Smooth muscle cell (in vitro differentiated cells): Measurements from ENCODE around the gene CSGALNACT2. TPM values are rescaled to one million over a fixed set of nuclear protein-coding genes. Genes with fewer than 3 reads are reported as not detected.

Experiments used
- DNase-seq: peaks from one replicate; lab custom pipeline; 2025; ENCODE audit not compliant: unreplicated experiment; lab: John Stamatoyannopoulos, UW
- H2AFZ ChIP-seq: fragments of 200-600 bp; sonication (generic); 2 replicates; pipeline ENCODE4 v1.6.0; 2016; ENCODE audit warnings: antibody characterized with exemption, low read depth, mild to moderate bottlenecking
- H3F3A ChIP-seq: fragments of 200-600 bp; sonication (generic); 2 replicates; pipeline ENCODE4 v1.6.0; 2017; ENCODE audit warnings: antibody characterized with exemption, low read depth
- H3K27ac ChIP-seq: fragments of 200-600 bp; sonication (generic); 2 replicates; pipeline ENCODE4 v1.5.1; 2016; ENCODE audit warnings: low read depth, mild to moderate bottlenecking
- H3K27me3 ChIP-seq: fragments of 200-600 bp; sonication (generic); 2 replicates; pipeline ENCODE4 v1.6.1; 2016; ENCODE audit warnings: low read depth, mild to moderate bottlenecking
- H3K36me3 ChIP-seq: fragments of 200-600 bp; sonication (generic); 2 replicates; pipeline ENCODE4 v1.5.1; 2016; ENCODE audit warnings: low read depth
- H3K4me1 ChIP-seq: fragments of 200-600 bp; sonication (generic); 2 replicates; pipeline ENCODE4 v1.5.1; 2016; ENCODE audit warnings: low read depth
- H3K4me2 ChIP-seq: fragments of 200-600 bp; sonication (generic); 2 replicates; pipeline ENCODE4 v1.6.0; 2016; ENCODE audit warnings: mild to moderate bottlenecking
- H3K4me3 ChIP-seq: fragments of 200-600 bp; sonication (generic); 2 replicates; pipeline ENCODE4 v1.5.1; 2016; ENCODE audit warnings: mild to moderate bottlenecking
- H3K79me2 ChIP-seq: fragments of 200-600 bp; sonication (generic); 2 replicates; pipeline ENCODE4 v1.6.0; 2016; ENCODE audit warnings: low read depth, mild to moderate bottlenecking
- H3K9ac ChIP-seq: fragments of 200-600 bp; sonication (generic); 2 replicates; pipeline ENCODE4 v1.6.0; 2016; ENCODE audit warnings: low read depth
- H3K9me3 ChIP-seq: fragments of 200-600 bp; sonication (generic); replicated peaks from 2 replicates; pipeline ENCODE4 v1.5.1; 2016; ENCODE audit warnings: low read depth
- H4K20me1 ChIP-seq: fragments of 200-600 bp; sonication (generic); 2 replicates; pipeline ENCODE4 v1.6.0; 2016; ENCODE audit warnings: low read depth
- WGBS: methylation state at CpG from one replicate; pipeline ENCODE4 v1.1.7; 2016; ENCODE audit warnings: low lambda C conversion rate; 5-methylcytosine and 5-hydroxymethylcytosine counted together
- polyA plus RNA-seq: library from polyadenylated mRNA; unstranded; fragments of >200 nt; fragmentation: Nextera tagmentation; extraction: Ambion mirVana; gene quantifications from 2 replicates; pipeline ENCODE4 v1.2.1, GENCODE V29; 2016
- total RNA-seq: library from RNA; depleted of rRNA; stranded (reverse); fragments of >200 nt; gene quantifications from 2 replicates; pipeline ENCODE4 v1.2.3, GENCODE V29; 2014
- TF ChIP-seq, protein P1 (sequence below): fragments of 200-600 bp; sonication (generic); IDR thresholded peaks from 2 replicates; pipeline ENCODE4 v1.5.1; 2017; ENCODE audit warnings: borderline replicate concordance, mild to moderate bottlenecking, antibody characterized with exemption; ENCODE audit not compliant: insufficient read depth, poor library complexity, severe bottlenecking

Gene CSGALNACT2
- total and polyA plus RNA-seq, 2 experiments from 2014 or later = 35.6 to 40.4 TPM

DNA sequence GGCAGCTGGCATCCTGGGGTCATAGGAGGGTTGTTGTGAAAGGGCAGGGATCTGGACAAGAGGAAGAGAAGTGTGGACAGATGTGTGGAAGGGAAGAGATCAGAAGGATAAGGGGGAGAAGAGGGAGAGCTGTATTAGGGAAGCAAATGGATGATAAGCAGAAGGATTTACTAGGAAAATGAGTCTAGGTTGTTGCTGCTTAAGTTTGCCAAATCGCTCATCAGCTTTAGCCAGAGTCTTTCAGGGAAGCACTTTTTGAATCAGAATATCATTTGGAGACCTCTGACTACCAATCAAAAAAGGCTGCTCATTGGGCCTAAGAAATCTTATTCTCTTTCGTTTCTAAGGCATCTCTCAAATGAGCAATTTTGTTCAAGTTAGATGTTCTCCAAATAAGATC, 2.6 kb upstream of the CSGALNACT2 start:
- H3K4me1 ChIP-seq = peaks cover 16% of the 10 kb centered on the region
- no peak overlapping the region for H3K4me2 ChIP-seq
- H3K27me3 ChIP-seq = no peaks in the 10 kb centered on the region
- H3K79me2 ChIP-seq = peaks cover 36% of the 10 kb centered on the region
- no peak overlapping the region for H3K4me3 ChIP-seq
- no peak for DNase-seq
- H2AFZ ChIP-seq = no peak overlapping the region
- no peak overlapping the region for H3K9ac ChIP-seq
- H3F3A ChIP-seq = peaks cover 10% of the 10 kb centered on the region
- no peak overlapping the region for H3K27ac ChIP-seq
- TF ChIP-seq, protein P1, sequence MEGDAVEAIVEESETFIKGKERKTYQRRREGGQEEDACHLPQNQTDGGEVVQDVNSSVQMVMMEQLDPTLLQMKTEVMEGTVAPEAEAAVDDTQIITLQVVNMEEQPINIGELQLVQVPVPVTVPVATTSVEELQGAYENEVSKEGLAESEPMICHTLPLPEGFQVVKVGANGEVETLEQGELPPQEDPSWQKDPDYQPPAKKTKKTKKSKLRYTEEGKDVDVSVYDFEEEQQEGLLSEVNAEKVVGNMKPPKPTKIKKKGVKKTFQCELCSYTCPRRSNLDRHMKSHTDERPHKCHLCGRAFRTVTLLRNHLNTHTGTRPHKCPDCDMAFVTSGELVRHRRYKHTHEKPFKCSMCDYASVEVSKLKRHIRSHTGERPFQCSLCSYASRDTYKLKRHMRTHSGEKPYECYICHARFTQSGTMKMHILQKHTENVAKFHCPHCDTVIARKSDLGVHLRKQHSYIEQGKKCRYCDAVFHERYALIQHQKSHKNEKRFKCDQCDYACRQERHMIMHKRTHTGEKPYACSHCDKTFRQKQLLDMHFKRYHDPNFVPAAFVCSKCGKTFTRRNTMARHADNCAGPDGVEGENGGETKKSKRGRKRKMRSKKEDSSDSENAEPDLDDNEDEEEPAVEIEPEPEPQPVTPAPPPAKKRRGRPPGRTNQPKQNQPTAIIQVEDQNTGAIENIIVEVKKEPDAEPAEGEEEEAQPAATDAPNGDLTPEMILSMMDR = no peak
- no peaks in the 10 kb centered on the region for H3K36me3 ChIP-seq
- peaks cover 15% of the 10 kb centered on the region for H4K20me1 ChIP-seq
- no peaks in the 10 kb centered on the region for H3K9me3 ChIP-seq
- 87% methylated on average over 2 of the region's 2 CpGs for WGBS

- H3K27me3 ChIP-seq = no peaks in the 10 kb centered on the region
- no peak for DNase-seq
- WGBS = 98% methylated on average over 5 of the region's 5 CpGs
- peaks cover 23% of the 10 kb centered on the region for H4K20me1 ChIP-seq
- H2AFZ ChIP-seq = no peak overlapping the region
- H3K79me2 ChIP-seq = peaks cover 43% of the 10 kb centered on the region
- no peaks in the 10 kb centered on the region for H3K9me3 ChIP-seq
- H3F3A ChIP-seq = peaks cover 10% of the 10 kb centered on the region
- H3K9ac ChIP-seq = peak overlapping the region; percentile 98
- TF ChIP-seq, protein P1 = no peak
- no peaks in the 10 kb centered on the region for H3K36me3 ChIP-seq
- H3K4me1 ChIP-seq = peaks cover 16% of the 10 kb centered on the region
- H3K4me3 ChIP-seq = peak overlapping the region; percentile 99
- peak overlapping the region; percentile 99 for H3K4me2 ChIP-seq
- no peak overlapping the region for H3K27ac ChIP-seq
Observed at GRCh38 chr10:43136432-43136831, 1.8 kb upstream of the CSGALNACT2 start.

DNA sequence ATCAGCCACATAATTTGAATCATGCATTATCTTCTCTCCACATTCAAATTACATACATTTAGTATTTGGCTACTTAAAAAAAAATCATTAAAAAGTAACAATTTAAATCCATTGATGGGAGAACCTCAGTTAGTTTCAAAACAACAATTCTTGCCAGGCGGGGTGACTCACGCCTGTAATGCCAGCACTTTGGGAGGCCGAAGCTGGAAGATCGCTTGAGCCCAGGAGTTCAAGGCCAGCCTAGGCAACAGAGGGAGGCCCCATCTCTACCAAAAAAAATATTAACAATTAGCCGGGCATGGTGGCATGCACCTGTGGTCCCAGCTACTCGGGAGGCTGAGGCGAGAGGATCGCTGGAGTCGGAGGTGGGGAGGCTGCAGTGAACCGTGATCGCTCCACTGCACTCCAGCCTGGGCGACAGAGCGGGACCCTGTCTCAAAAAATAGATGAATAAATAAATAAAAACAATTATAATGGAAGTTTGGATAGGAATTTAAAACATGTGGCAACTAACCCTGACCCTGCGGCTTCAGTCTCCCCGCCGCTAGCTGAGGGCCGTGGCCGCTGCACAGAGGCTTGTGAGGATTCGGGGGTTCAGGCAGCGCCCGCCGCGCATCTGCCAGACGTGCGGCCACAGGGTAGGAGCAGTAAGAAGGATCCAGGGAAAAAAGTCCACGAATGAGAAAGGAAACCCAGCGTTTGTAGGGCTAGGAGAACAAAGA, 1.1 kb upstream of the CSGALNACT2 start:
- peaks cover 30% of the 10 kb centered on the region for H4K20me1 ChIP-seq
- peak overlapping the region; percentile 99 for H3K4me2 ChIP-seq
- peak overlapping the region; percentile 99 for H3K27ac ChIP-seq
- TF ChIP-seq, protein P1 = no peak
- peak overlapping the region; percentile 88 for H2AFZ ChIP-seq
- H3K27me3 ChIP-seq = no peaks in the 10 kb centered on the region
- H3K4me3 ChIP-seq = peak overlapping the region; percentile 99
- WGBS = 44% methylated on average over 27 of the region's 27 CpGs
- peak overlapping the region; percentile 98 for H3K9ac ChIP-seq
- peaks cover 10% of the 10 kb centered on the region for H3F3A ChIP-seq
- no peak for DNase-seq
- no peaks in the 10 kb centered on the region for H3K36me3 ChIP-seq
- no peaks in the 10 kb centered on the region for H3K9me3 ChIP-seq
- H3K79me2 ChIP-seq = peaks cover 51% of the 10 kb centered on the region
- peaks cover 16% of the 10 kb centered on the region for H3K4me1 ChIP-seq

DNA sequence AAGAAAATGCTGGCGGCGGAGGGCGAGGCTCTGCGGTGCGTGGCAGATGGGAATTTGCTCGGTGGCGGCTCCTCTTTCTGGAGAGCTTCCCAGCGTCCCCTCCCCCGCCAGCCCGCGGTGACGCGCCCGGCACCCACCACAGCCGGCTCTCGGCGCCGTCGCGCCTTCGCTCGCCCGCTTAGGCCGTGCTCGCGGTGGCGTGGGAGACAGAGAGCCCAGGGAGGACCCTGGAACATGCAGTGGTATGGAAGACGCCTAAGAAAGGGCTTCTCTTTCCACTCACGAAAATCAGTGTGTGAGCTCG, 576 bp upstream of the CSGALNACT2 start:
- TF ChIP-seq, protein P1 = no peak
- Histone ChIP-seq H3K9me3 (no peaks in the 10 kb centered on the region), H3K36me3 (no peaks in the 10 kb centered on the region), H4K20me1 (peaks cover 35% of the 10 kb centered on the region), H3K4me2 (peak overlapping the region; percentile 99), H3K4me3 (peak overlapping the region; percentile 99), H2AFZ (peak overlapping the region; percentile 88), H3K4me1 (peaks cover 16% of the 10 kb centered on the region), H3K27ac (peak overlapping the region; percentile 99), H3K9ac (peak overlapping the region; percentile 98), H3K79me2 (peaks cover 56% of the 10 kb centered on the region), H3K27me3 (no peaks in the 10 kb centered on the region), H3F3A (peaks cover 10% of the 10 kb centered on the region)
- WGBS = under 1% methylated on average over 28 of the region's 30 CpGs
- DNase-seq = no peak
